Central memory CD8-positive, alpha-beta T cell (primary cell): ENCODE measurements around the gene SPAG9.

ENCODE experiments used
- ATAC-seq: fragments of 150-1000 bp; cut with Tn5 transposase; replicated peaks from 2 replicates; pipeline ENCODE4 v1.10.0; 2022; ENCODE audit warnings: mild to moderate bottlenecking, moderate FRiP score, moderate number of reproducible peaks; ENCODE audit not compliant: poor library complexity, severe bottlenecking; ENCODE audit errors: extremely low read depth
- DNase-seq, 2 donors: peaks; one replicate each; pipeline ENCODE4 v3.0.0; 2021; ENCODE audit warnings: low spot score in 2 of 2
- H3K27ac Mint-ChIP-seq: one replicate; pipeline ENCODE4 v1.8.0; 2022; ENCODE audit warnings: low read depth, mild to moderate bottlenecking, moderate library complexity, mixed read lengths
- H3K27me3 Mint-ChIP-seq: one replicate; pipeline ENCODE4 v1.8.0; 2022; ENCODE audit warnings: mixed read lengths
- H3K36me3 Mint-ChIP-seq: one replicate; pipeline ENCODE4 v1.8.0; 2022; ENCODE audit warnings: mild to moderate bottlenecking, moderate library complexity, mixed read lengths; ENCODE audit not compliant: insufficient read depth
- H3K4me1 Mint-ChIP-seq: one replicate; pipeline ENCODE4 v1.8.0; 2022; ENCODE audit warnings: mixed read lengths
- H3K4me3 Mint-ChIP-seq: one replicate; pipeline ENCODE4 v1.8.0; 2022; ENCODE audit warnings: mild to moderate bottlenecking, moderate library complexity, mixed read lengths
- H3K9me3 Mint-ChIP-seq: one replicate; pipeline ENCODE4 v1.8.0; 2022; ENCODE audit warnings: mixed read lengths

SPAG9 gene

DNA sequence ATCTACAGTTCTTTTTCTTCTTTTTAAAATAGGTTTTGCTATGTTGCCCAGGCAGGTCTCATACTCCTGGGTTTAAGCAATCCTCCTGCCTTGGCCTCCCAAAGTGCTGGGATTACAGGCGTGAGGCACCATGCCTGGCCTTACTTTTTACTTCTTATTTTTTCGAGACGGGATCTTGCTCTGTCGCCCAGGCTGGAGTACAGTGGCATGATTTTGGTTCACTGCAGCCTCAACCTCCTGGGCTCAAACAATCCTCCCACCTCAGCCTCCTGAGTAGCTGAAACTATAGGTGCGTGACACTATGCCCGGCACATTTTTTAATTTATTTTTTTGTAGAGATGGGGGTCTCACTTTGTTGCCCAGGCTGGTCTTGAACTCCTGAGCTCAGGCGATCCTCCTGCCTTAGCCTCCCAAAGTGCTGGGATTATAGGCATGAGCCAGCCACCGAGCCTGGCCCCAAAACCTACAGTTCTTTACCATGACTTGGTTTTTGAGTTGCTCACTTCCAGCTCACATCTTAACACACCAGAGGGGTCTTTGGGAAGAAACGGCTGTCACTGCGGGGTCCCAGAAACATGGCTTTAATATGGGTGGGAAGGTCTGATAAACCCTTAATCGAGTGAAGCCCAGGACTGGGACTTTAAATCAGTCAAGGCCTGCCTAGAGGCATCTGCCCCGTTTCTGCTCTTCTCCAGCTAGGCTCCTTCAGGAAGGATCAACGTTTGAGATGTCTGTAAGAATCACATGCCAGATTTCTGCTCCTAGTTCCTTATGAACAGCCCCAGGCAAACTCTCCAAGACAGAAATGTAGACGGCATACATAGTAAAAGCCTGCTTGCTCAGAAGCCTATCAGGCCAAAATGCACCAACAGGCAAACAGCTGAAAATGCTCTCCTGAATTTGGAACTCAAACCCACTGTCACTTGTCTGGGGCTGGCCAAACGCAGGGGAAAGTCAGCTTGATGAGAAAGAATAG is 162.8 kb downstream of the SPAG9 start:
- Mint-ChIP-seq H3K4me1 (peaks cover 5% of the 10 kb centered on the region), H3K4me3 (no peak overlapping the region), H3K9me3 (no peaks in the 10 kb centered on the region), H3K27me3 (peaks cover 10% of the 10 kb centered on the region), H3K27ac (no peak overlapping the region), H3K36me3 (peaks cover 4% of the 10 kb centered on the region)
- ATAC-seq (no peak), DNase-seq (no peak)

DNA sequence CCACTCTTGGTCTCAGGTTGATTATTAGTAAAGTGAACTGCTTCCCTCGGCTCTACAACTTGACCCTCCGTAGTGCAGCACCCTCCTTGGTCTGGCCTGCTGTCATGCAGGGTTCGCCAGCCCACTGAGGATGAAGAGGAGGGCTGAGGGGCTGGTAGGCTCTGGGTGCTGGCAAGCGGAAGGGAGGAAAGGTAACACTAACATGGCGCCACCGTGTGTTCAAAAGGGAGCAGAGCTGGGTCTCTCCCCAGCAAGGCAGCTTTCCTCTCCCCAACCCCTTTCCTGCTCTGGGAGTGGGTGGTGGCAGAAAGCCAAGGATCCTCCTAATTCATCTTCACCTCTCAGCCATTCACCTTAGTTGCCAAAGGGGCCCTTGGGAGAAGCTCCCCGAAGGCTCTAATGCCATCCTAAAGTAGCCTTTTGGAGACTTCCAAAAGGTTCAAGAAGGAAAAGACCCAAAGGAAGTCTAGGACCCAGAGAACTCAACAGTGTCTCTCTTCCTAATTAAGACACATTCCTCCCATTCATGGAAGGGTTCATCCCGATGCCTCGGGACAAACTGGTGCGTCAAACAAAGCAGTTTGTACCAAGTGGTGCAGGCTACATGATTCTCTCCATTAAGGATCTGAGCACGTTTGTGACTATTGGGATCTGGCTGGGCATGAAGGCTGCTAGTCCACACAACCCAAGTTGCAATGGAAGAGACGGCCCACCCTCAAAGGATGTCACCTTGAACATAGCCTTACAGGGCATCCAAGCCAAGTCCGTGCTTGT is 163.7 kb downstream of the SPAG9 start:
- no peak overlapping the region for H3K4me3 Mint-ChIP-seq
- peak; percentile 82 for ATAC-seq
- H3K36me3 Mint-ChIP-seq, result peaks cover 4% of the 10 kb centered on the region
- DNase-seq, result peak; percentile 46 to 48
- H3K27me3 Mint-ChIP-seq, result peaks cover 10% of the 10 kb centered on the region
- peaks cover 5% of the 10 kb centered on the region for H3K4me1 Mint-ChIP-seq
- H3K9me3 Mint-ChIP-seq, result no peaks in the 10 kb centered on the region
- H3K27ac Mint-ChIP-seq, result no peak overlapping the region

DNA sequence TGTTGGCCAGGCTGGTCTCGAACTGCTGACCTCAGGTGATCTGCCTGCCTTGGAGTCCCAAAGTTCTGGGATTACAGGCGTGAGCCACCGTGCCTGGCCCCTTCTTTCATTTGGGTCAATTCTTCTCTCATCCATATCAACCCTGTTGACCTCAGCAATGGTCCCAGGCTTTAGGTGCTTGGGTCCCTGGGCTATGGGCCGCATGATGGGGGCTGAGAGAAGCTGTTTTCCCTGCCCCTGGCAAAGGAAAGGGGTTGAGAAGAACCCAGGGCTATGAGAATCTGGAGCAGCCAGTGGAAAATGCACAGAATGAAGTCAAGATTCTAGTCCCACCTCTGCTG is 164.3 kb downstream of the SPAG9 start:
- Mint-ChIP-seq H3K27ac (no peak overlapping the region), H3K9me3 (no peaks in the 10 kb centered on the region), H3K4me3 (no peak overlapping the region), H3K27me3 (peaks cover 10% of the 10 kb centered on the region), H3K4me1 (peaks cover 5% of the 10 kb centered on the region), H3K36me3 (peaks cover 4% of the 10 kb centered on the region)
- DNase-seq, result no peak
- no peak for ATAC-seq

DNA sequence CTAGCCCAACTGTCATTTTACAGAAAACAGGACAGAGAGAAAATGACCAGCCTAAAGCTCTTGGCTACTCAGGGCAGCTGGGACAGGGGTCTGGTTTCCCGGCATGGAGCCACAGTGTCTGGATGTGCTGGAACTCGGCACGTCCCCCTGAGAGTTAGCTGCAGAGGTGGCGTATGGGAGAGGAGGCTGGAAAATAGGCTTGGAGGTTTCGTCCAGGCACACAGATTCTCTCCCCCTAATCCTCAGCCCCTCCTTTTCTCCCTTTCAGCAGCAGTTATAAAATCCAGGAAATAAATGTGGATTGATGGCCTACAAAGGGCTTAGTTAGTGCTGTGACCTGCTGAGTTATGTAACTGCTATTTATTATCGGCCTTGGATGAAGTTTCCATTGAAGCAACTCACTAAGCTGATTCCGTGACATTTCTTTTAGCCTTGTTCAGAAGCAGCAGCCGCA is 165.0 kb downstream of the SPAG9 start:
- DNase-seq (no peak), ATAC-seq (no peak)
- Mint-ChIP-seq H3K27ac (no peak overlapping the region), H3K4me3 (no peak overlapping the region), H3K27me3 (peaks cover 10% of the 10 kb centered on the region), H3K36me3 (peaks cover 2% of the 10 kb centered on the region), H3K4me1 (peaks cover 8% of the 10 kb centered on the region), H3K9me3 (no peaks in the 10 kb centered on the region)

DNA sequence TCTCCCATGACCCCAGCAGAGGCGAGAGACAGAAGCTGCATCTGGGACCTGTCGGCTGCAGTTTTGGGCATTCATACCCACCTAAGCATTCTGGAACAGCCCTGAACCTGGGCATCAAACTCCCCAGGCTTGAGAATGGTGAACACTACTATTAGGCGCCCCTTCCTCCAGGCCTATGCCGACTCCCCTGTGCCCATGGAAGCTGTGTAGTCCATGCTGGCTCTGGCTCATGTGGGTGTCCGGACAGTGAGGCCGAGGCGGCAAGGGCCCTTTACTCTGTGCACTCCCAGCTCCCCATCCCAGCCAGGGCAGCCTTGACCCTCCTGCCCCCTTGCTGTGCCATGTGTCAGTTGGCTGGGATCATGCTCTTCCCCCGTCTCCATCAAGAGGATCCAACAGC is 165.5 kb downstream of the SPAG9 start:
- Mint-ChIP-seq H3K27me3 (peaks cover 10% of the 10 kb centered on the region), H3K9me3 (no peaks in the 10 kb centered on the region), H3K4me3 (no peak overlapping the region), H3K27ac (no peak overlapping the region), H3K4me1 (peaks cover 14% of the 10 kb centered on the region), H3K36me3 (peaks cover 2% of the 10 kb centered on the region)
- ATAC-seq, result no peak
- no peak for DNase-seq

DNA sequence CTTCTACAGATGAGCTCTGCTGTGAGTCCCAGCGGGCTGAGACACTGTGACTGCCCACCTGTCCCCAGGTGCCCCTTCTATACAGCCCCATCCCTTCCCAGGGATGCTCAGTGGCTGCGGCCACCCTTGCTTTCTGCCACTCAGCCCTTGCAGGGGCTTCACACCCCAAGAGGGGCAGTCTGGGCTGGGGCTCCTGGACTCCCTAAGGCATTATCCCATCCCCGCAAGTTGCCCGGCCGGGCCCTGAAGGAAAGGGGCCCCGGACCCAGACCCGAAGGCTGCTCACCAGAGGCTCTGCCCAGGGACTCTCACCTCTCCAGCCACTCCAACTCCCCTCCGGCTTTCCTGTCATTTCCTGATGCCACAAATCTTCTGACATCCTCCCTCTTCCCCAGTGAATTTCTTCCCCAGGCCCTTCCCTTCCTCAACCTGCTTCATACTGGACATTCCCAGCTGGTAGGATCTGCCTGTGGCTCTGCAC is 166.0 kb downstream of the SPAG9 start:
- no peak overlapping the region for H3K4me3 Mint-ChIP-seq
- H3K4me1 Mint-ChIP-seq, result peaks cover 17% of the 10 kb centered on the region
- H3K9me3 Mint-ChIP-seq, result no peaks in the 10 kb centered on the region
- H3K27me3 Mint-ChIP-seq, result peaks cover 10% of the 10 kb centered on the region
- no peak overlapping the region for H3K27ac Mint-ChIP-seq
- ATAC-seq (no peak), DNase-seq (peak in 1 of 2 donors; percentile 0)
- H3K36me3 Mint-ChIP-seq, result peaks cover 2% of the 10 kb centered on the region

DNA sequence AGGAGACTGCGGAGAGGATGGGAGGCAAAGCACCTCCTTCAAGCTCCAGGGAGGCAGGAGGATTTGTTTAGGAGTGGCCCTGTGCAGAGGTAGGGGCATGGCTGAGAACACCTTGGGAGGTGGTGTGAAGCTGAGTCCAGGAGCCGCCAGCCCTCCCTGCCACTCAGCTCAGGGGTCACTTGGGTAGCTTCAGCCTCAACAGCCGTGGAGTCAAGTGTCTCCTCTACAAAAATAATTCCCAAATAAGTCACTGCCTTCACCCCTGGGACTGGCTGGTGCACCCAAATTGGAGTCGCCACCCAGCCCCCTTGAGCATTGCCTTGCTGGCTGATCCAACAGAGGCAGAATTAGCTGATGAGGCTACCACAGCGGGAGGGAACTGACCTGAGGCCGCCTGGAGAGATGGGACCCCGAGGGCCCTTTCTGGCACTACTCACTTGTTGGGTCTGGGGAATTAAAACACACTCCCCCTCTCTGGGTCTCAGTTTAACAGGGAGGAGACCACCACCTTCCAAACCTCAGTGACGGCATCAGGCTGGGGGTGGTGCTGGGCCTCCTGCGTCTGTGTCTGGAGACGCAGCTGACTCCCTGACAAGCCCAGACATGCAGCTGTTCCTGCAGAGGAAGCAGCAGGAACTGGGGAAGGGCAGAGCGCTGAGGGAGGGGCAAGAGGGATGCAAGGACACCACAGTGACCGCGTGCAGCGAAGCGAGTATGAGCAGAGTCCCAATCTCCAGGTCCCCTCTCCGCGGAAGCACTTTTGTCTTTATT is 166.7 kb downstream of the SPAG9 start:
- H3K27ac Mint-ChIP-seq, result peak overlapping the region; percentile 59
- DNase-seq (no peak), ATAC-seq (no peak)
- no peaks in the 10 kb centered on the region for H3K9me3 Mint-ChIP-seq
- peaks cover 17% of the 10 kb centered on the region for H3K4me1 Mint-ChIP-seq
- H3K36me3 Mint-ChIP-seq, result no peaks in the 10 kb centered on the region
- no peak overlapping the region for H3K4me3 Mint-ChIP-seq
- peaks cover 10% of the 10 kb centered on the region for H3K27me3 Mint-ChIP-seq

DNA sequence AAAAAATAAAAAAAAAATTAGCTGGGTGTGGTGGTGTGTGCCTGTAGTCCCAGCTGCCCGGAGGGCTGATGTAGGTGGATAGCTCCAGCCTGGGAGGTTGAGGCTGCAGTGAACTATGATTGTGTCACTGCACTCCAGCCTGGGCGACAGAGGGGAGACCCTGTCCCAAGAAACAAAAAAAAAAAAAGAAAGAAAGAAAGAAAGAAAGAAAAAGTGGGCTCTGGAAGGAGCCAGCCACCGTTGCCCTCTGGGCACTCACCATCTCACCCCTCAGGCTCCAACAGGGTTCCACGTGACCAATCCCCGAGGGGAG is 167.2 kb downstream of the SPAG9 start:
- H3K27ac Mint-ChIP-seq, result peak overlapping the region; percentile 59
- ATAC-seq (no peak), DNase-seq (no peak)
- H3K9me3 Mint-ChIP-seq, result no peaks in the 10 kb centered on the region
- no peaks in the 10 kb centered on the region for H3K36me3 Mint-ChIP-seq
- no peak overlapping the region for H3K4me3 Mint-ChIP-seq
- H3K27me3 Mint-ChIP-seq, result peaks cover 10% of the 10 kb centered on the region
- H3K4me1 Mint-ChIP-seq, result peaks cover 17% of the 10 kb centered on the region

DNA sequence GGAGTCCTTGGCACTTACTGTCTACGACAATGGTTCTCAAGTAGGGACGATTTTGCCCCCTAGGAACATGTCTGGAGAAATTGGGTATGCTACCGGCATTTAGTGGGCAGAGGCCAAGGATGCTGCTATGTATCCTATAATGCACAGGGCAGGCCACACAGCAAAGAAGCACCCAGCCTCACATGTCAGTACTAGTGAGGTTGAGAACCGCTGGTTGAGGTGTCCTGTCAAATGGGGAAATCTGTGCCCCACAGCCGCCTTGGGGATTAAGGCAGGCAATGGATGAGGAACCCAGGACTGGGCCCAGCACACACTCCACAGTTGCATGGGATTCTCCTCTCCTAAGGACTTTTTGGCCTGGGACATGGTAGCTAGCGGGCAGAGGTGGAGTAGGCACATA is 167.8 kb downstream of the SPAG9 start:
- Mint-ChIP-seq H3K36me3 (no peaks in the 10 kb centered on the region), H3K9me3 (no peaks in the 10 kb centered on the region), H3K4me1 (peaks cover 21% of the 10 kb centered on the region), H3K27me3 (peaks cover 10% of the 10 kb centered on the region), H3K27ac (no peak overlapping the region), H3K4me3 (no peak overlapping the region)
- DNase-seq (no peak), ATAC-seq (no peak)

DNA sequence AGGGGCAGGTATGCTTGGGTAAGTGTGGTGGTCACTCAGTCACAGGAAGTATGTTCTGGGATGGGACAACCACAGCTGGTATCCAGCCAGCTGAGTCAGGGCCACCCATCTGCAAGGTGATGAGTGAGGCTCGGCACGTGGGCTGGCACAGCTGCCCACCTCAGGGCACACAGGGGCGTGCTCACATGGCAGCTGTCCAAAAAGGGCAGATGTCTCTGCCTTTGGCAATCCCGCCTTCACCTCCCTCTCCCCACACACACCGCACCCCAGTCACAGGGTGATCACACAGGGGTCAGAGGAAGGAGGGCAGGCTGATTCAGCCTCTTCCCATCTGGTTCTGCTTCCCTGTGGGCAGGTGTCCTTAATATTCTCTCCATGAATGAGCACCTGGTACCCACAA is 168.7 kb downstream of the SPAG9 start:
- Mint-ChIP-seq H3K27ac (no peak overlapping the region), H3K27me3 (peaks cover 10% of the 10 kb centered on the region), H3K4me1 (peaks cover 27% of the 10 kb centered on the region), H3K9me3 (no peaks in the 10 kb centered on the region), H3K4me3 (no peak overlapping the region), H3K36me3 (no peaks in the 10 kb centered on the region)
- ATAC-seq, result no peak
- no peak for DNase-seq

DNA sequence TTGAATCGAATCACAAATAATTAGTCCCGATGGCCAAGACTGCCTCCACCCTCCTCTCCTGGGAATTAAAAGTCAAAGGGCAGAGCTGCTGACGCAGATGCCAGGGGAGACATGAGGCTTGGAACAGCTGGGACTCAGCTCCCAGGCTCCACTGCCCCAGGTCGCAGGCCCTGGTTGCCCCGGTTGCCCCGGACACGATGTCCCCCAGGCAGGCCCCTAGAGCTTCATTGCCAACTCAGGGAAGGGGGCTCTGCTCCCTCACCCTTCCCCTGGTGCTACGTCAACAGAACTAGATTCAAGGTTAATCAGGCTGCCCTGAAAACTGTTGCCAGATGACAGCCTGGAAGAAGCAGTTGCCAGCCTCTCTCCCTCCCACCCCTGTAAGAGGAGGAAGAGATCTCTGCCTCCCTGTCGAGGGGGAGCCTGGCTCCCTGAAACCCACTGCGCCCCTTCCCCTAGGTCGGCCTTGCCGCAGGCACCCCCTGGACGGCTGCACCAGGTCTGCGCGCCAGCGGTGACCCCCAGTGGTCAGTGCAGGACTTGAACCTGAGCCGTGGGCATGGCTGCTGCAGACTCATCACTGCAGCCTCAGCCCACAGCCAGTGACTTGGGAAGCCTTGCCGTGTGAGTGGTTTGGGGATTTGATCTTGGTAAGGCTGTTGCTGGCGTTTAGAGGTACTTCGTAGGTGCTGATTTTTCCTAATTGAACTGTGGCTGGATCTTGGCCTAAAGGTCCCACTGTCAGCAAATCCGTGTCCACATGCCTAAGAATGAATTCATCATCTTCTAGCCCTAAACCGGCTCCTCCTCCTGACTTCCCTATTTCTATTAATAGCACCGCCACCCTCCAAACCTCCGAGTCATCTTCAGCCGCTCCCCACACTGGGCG is 170.4 kb downstream of the SPAG9 start:
- Mint-ChIP-seq H3K4me1 (peaks cover 28% of the 10 kb centered on the region), H3K27me3 (peaks cover 10% of the 10 kb centered on the region), H3K9me3 (no peaks in the 10 kb centered on the region), H3K27ac (no peak overlapping the region), H3K4me3 (peak overlapping the region; percentile 28), H3K36me3 (no peaks in the 10 kb centered on the region)
- peak; percentile 70 for ATAC-seq
- no peak for DNase-seq
